Activated CD8-positive, alpha-beta T cell treated with anti-CD3 and anti-CD28 coated beads for 36 hours (primary cell): Measurements from ENCODE around the gene ANKDD1A. TPM values are rescaled to one million over a fixed set of nuclear protein-coding genes. Genes with fewer than 3 reads are reported as not detected.

Source experiments
- ATAC-seq: fragments of 200-7000 bp; cut with Tn5 transposase; one replicate; pipeline ENCODE4 v1.10.0; 2021; ENCODE audit warnings: mild to moderate bottlenecking, moderate library complexity
- CTCF ChIA-PET: fragments of 350-600 bp; sonication (Branson Sonifier 250); formaldehyde crosslinking; loops from one replicate; lab custom pipeline; 2021; ENCODE audit warnings: antibody characterized with exemption; lab: Charles Lee
- POLR2A ChIA-PET: fragments of 350-600 bp; sonication (Branson Sonifier 250); formaldehyde crosslinking; loops from one replicate; lab custom pipeline; 2021; ENCODE audit warnings: antibody characterized with exemption; lab: Charles Lee
- DNase-seq: peaks from one replicate; pipeline ENCODE4 v3.0.0-alpha.2; 2020
- H3K27ac Mint-ChIP-seq: one replicate; pipeline ENCODE4 v1.8.0; 2021; ENCODE audit warnings: mild to moderate bottlenecking, mixed read lengths
- H3K27me3 Mint-ChIP-seq: one replicate; pipeline ENCODE4 v1.8.0; 2021; ENCODE audit warnings: mixed read lengths
- H3K36me3 Mint-ChIP-seq: one replicate; pipeline ENCODE4 v1.8.0; 2021; ENCODE audit warnings: low read depth, mixed read lengths
- H3K4me1 Mint-ChIP-seq: one replicate; pipeline ENCODE4 v1.8.0; 2021; ENCODE audit warnings: low read depth, mixed read lengths
- H3K4me3 Mint-ChIP-seq: one replicate; pipeline ENCODE4 v1.8.0; 2021; ENCODE audit warnings: mild to moderate bottlenecking, moderate library complexity, mixed read lengths
- H3K9me3 Mint-ChIP-seq: one replicate; pipeline ENCODE4 v1.8.0; 2021; ENCODE audit warnings: mixed read lengths
- CTCF ChIP-seq: fragments of 200-600 bp; IDR thresholded peaks from one replicate; pipeline ENCODE4 v1.8.0; 2022; ENCODE audit warnings: antibody characterized with exemption, mild to moderate bottlenecking
- intact Hi-C: fragments of 100-400 bp; cut with micrococcal nuclease; formaldehyde crosslinking; loops from one replicate; pipeline ENCODE4 v1.10.0; 2022
- total RNA-seq, 2 experiments: library from RNA; stranded (reverse); gene quantifications; one replicate each; pipeline ENCODE4 v1.2.3, GENCODE V29; 2021

The ANKDD1A gene
- total RNA-seq, 2 experiments from 2014 or later: 3.4 to 4.3 TPM

GRCh38 chr15:64892847-64893403, 18.8 kb upstream of the ANKDD1A start:
- Mint-ChIP-seq H3K36me3 (no peaks in the 10 kb centered on the region), H3K4me3 (peak overlapping the region; percentile 91), H3K9me3 (no peaks in the 10 kb centered on the region), H3K27me3 (no peaks in the 10 kb centered on the region), H3K4me1 (peaks cover 54% of the 10 kb centered on the region), H3K27ac (peak overlapping the region; percentile 99)
- intact Hi-C loops: loop anchor here (5.0 kb wide), 2 partner anchors 51 to 66 kb away; partner anchors contain the start of genes PIF1 and PLEKHO2
- ATAC-seq (peak; percentile 8), DNase-seq (peak; percentile 76)
- TF ChIP-seq CTCF: no peak
- ChIA-PET CTCF (interaction anchor here (1.1 to 4.6 kb wide), 7 partner anchors 11 to 112 kb away, joined by 3 to 70 read pairs (median 12); partner anchors contain the start of gene PLEKHO2), POLR2A (interaction anchor here (0.6 to 3.9 kb wide), 12 partner anchors 11 to 554 kb away, joined by 3 to 42 read pairs (median 4); partner anchors contain the start of genes PIF1, PLEKHO2 and SPG21)

GRCh38 chr15:64893481-64894394, 18.0 kb upstream of the ANKDD1A start:
- TF ChIP-seq CTCF: no peak

GRCh38 chr15:64894395-64895056, 17.2 kb upstream of the ANKDD1A start:
- peak; percentile 54 for ATAC-seq
- Mint-ChIP-seq H3K36me3 (peaks cover 3% of the 10 kb centered on the region), H3K4me1 (peaks cover 54% of the 10 kb centered on the region), H3K27ac (peak overlapping the region; percentile 99), H3K9me3 (no peaks in the 10 kb centered on the region), H3K27me3 (no peaks in the 10 kb centered on the region), H3K4me3 (peak overlapping the region; percentile 91)
- intact Hi-C loops: loop anchor here (5.0 kb wide), 2 partner anchors 52 to 67 kb away; partner anchors contain the start of genes PIF1 and PLEKHO2
- no peak for TF ChIP-seq CTCF
- ChIA-PET CTCF (interaction anchor here (0.6 to 4.6 kb wide), 11 partner anchors 9 to 164 kb away, joined by 3 to 70 read pairs (median 8); partner anchors contain the start of gene PLEKHO2), POLR2A (interaction anchor here (0.8 to 3.9 kb wide), 17 partner anchors 9 to 410 kb away, joined by 3 to 42 read pairs (median 4); partner anchors contain the start of genes ANKDD1A, PIF1, PLEKHO2 and RNU5B-1)
- DNase-seq: peak; percentile 89

More at GRCh38 chr15:64893481-64894394, 18.0 kb upstream of the ANKDD1A start:
- DNase-seq: peak; percentile 99
- Mint-ChIP-seq H3K27ac (peak overlapping the region; percentile 99), H3K27me3 (no peaks in the 10 kb centered on the region), H3K4me3 (peak overlapping the region; percentile 91), H3K9me3 (no peaks in the 10 kb centered on the region), H3K36me3 (no peaks in the 10 kb centered on the region), H3K4me1 (peaks cover 54% of the 10 kb centered on the region)
- intact Hi-C loops: loop anchor here (5.0 kb wide), 2 partner anchors 51 to 66 kb away; partner anchors contain the start of genes PIF1 and PLEKHO2
- CTCF ChIA-PET: interaction anchor here (1.1 to 4.6 kb wide), 10 partner anchors 9 to 163 kb away, joined by 3 to 70 read pairs (median 9); partner anchors contain the start of gene PLEKHO2
- peak; percentile 82 for ATAC-seq
- POLR2A ChIA-PET: interaction anchor here (0.6 to 3.9 kb wide), 18 partner anchors 10 to 553 kb away, joined by 3 to 42 read pairs (median 4); partner anchors contain the start of genes PIF1, PLEKHO2, RNU5B-1 and SPG21

GRCh38 chr15:64895285-64896065, 16.2 kb upstream of the ANKDD1A start:
- Mint-ChIP-seq H3K9me3 (no peaks in the 10 kb centered on the region), H3K4me1 (peaks cover 54% of the 10 kb centered on the region), H3K4me3 (peak overlapping the region; percentile 91), H3K36me3 (peaks cover 3% of the 10 kb centered on the region), H3K27me3 (no peaks in the 10 kb centered on the region), H3K27ac (peak overlapping the region; percentile 99)
- no peak for ATAC-seq
- TF ChIP-seq CTCF: no peak
- POLR2A ChIA-PET: interaction anchor here (1.0 to 3.9 kb wide), 8 partner anchors 8 to 192 kb away, joined by 3 to 42 read pairs (median 6); partner anchors contain the start of genes ANKDD1A and PLEKHO2
- intact Hi-C loops: no loop called here
- peak; percentile 45 for DNase-seq
- CTCF ChIA-PET: interaction anchor here (1.2 to 4.6 kb wide), 9 partner anchors 8 to 165 kb away, joined by 3 to 70 read pairs (median 10); partner anchors contain the start of gene PLEKHO2
